ENCODE measurements around the gene KCNQ2. TPM values are rescaled to one million over a fixed set of nuclear protein-coding genes. Genes with fewer than 3 reads are reported as not detected.

Gene KCNQ2
- total and polyA plus RNA-seq, 2 experiments from 2014 or later = 68.5 to 92.4 TPM

- TF ChIP-seq CTCF (conservative IDR thresholded peaks at IDR 0.05; ENCODE audit: low read depth in 2 of 2) (no peak), EZH2phosphoT487 (IDR thresholded peaks at IDR 0.05; ENCODE audit: unreplicated experiment) (no peak), ZNF331 (CRISPR knock-in tag; IDR thresholded peaks at IDR 0.05; ENCODE audit: low read depth) (no peak)
Observed at GRCh38 chr20:63494084-63494419, 21.6 kb upstream of the KCNQ2 start (continued).

DNA sequence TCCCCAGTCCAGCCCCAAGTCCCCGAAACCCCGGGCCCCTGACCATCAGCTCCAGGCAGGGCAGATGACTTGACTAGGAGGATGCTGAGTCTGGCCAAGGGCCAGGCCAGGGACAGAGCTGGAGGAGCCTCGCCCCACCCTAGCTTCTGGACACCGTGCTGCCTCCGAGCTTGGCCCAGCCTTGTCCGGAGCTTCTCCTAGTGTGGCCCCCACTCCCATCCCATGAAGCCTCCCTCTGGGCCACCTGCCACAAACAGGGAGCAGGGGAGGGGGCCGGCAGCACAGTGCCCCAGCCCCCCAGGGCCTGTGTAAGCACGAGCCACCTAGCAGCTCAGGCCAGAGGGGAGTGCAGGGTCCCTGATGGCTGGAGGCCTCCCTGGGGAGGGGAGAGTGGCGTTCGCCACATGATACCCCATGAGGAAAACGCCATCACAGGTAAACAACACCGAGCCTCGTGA is 21.1 kb upstream of the KCNQ2 start:
- 0 out of 2 replicates have a peak, but pooled peaks cover 5% of the 10 kb centered on the region for H3K9me2 ChIP-seq (ENCODE audit: insufficient read depth)
- H3K36me3 ChIP-seq (ENCODE audit: insufficient read depth) = no peaks in the 10 kb centered on the region
- no peak overlapping the region for H3K27ac ChIP-seq (ENCODE audit: low read depth)
- H3K36me3 Mint-ChIP-seq (ENCODE audit: low read depth) = peaks cover 17% of the 10 kb centered on the region
- no peaks in the 10 kb centered on the region for H4K20me1 ChIP-seq (replicated peaks; ENCODE audit: insufficient read depth)
- no peak for DNase-seq (ENCODE audit: low spot score)
- H3K27ac Mint-ChIP-seq = no peak overlapping the region
- H3K9me3 Mint-ChIP-seq = peaks cover 3% of the 10 kb centered on the region; the same call in 1 of the 3 replicates
- no peak overlapping the region for H3K4me3 Mint-ChIP-seq
- H3K4me1 ChIP-seq (ENCODE audit: insufficient read depth) = peaks cover 14% of the 10 kb centered on the region; the same call in 1 of the 2 replicates
- peaks cover 39% of the 10 kb centered on the region for H3K27me3 ChIP-seq (ENCODE audit: insufficient read depth)
- H3F3A ChIP-seq (replicated peaks; ENCODE audit: low read depth) = no peaks in the 10 kb centered on the region
- H3K4me3 ChIP-seq = no peak overlapping the region
- H3K4me1 Mint-ChIP-seq = peaks cover 3% of the 10 kb centered on the region; the same call in 2 of the 3 replicates
- no peak overlapping the region for H3K4me2 ChIP-seq
- no peaks in the 10 kb centered on the region for H3K79me2 ChIP-seq (replicated peaks; ENCODE audit: insufficient read depth)
- no peak for ATAC-seq
- H3K27me3 Mint-ChIP-seq (ENCODE audit: insufficient read depth, low read depth, poor library complexity) = peaks cover 35% of the 10 kb centered on the region
- no peak overlapping the region for H2AFZ ChIP-seq
- TF ChIP-seq EZH2 (IDR thresholded peaks at IDR 0.05; ENCODE audit: low read depth, unreplicated experiment) (no peak), ZNF114 (CRISPR knock-in tag; IDR thresholded peaks at IDR 0.05) (no peak), ZNF331 (CRISPR knock-in tag; IDR thresholded peaks at IDR 0.05; ENCODE audit: low read depth) (no peak), POLR2AphosphoS5 (IDR thresholded peaks at IDR 0.05; ENCODE audit: low read depth) (no peak), JUNB (IDR thresholded peaks at IDR 0.05; ENCODE audit: unreplicated experiment) (no peak), STAT1 (IDR thresholded peaks at IDR 0.05; ENCODE audit: unreplicated experiment) (no peak), EZH2phosphoT487 (IDR thresholded peaks at IDR 0.05; ENCODE audit: unreplicated experiment) (no peak), CTCF (conservative IDR thresholded peaks at IDR 0.05; ENCODE audit: low read depth in 2 of 2) (no peak)
- TF ChIP-seq, protein P1, sequence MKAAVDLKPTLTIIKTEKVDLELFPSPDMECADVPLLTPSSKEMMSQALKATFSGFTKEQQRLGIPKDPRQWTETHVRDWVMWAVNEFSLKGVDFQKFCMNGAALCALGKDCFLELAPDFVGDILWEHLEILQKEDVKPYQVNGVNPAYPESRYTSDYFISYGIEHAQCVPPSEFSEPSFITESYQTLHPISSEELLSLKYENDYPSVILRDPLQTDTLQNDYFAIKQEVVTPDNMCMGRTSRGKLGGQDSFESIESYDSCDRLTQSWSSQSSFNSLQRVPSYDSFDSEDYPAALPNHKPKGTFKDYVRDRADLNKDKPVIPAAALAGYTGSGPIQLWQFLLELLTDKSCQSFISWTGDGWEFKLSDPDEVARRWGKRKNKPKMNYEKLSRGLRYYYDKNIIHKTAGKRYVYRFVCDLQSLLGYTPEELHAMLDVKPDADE (IDR thresholded peaks at IDR 0.05) = no peak
- TF ChIP-seq, protein P2, sequence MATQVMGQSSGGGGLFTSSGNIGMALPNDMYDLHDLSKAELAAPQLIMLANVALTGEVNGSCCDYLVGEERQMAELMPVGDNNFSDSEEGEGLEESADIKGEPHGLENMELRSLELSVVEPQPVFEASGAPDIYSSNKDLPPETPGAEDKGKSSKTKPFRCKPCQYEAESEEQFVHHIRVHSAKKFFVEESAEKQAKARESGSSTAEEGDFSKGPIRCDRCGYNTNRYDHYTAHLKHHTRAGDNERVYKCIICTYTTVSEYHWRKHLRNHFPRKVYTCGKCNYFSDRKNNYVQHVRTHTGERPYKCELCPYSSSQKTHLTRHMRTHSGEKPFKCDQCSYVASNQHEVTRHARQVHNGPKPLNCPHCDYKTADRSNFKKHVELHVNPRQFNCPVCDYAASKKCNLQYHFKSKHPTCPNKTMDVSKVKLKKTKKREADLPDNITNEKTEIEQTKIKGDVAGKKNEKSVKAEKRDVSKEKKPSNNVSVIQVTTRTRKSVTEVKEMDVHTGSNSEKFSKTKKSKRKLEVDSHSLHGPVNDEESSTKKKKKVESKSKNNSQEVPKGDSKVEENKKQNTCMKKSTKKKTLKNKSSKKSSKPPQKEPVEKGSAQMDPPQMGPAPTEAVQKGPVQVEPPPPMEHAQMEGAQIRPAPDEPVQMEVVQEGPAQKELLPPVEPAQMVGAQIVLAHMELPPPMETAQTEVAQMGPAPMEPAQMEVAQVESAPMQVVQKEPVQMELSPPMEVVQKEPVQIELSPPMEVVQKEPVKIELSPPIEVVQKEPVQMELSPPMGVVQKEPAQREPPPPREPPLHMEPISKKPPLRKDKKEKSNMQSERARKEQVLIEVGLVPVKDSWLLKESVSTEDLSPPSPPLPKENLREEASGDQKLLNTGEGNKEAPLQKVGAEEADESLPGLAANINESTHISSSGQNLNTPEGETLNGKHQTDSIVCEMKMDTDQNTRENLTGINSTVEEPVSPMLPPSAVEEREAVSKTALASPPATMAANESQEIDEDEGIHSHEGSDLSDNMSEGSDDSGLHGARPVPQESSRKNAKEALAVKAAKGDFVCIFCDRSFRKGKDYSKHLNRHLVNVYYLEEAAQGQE (IDR thresholded peaks at IDR 0.05; ENCODE audit: unreplicated experiment) = no peak

All from GM23338 (cell line).